SKM-1 (cell line): ENCODE results near the gene CSTB.

Experiments
- DNase-seq: peaks from one replicate; lab custom pipeline; 2025; ENCODE audit not compliant: unreplicated experiment; lab: John Stamatoyannopoulos, UW

CSTB gene

DNA sequence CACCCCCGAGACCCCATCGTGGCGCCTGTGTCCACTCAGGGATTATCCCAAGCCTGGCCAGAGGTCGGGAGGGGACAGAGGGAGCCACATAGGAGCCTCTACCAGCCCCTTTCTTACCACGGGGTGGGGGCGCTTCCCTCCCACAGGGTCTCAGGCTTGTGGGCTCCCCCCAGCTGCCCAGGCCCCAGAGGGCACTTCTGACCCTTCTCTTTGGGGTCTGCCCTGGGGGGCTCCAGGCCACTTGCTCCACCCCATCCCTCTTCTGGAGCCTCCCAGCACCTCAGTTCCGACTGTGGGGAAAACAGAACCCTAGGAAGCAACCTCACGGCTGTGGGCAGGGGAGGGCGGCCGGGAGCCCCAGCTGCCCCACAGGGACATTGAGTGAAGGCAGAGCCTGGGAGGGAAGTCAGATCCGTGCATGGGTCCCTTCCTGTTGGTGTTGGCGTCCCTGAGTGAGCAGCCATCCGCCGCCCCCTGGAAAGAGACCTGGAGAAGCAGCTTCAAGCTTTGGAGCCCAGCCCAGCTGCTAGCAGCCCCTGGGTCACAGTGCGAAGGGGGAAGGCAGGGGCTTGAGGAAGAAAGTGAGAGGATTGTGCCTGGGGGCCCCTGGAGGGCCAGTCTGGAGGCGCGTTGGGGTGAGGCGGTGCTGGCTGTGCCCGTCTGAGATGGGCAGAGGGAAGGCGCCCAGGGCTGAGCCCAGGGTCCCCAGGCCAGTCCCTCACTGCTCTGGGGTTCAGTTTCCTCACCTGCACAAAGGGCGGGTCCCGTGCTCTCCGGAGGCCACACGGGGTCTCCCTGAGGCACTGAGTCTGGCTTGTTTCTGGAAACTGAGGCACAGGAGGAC, 35.4 kb upstream of the CSTB start:
- no peak for DNase-seq

DNA sequence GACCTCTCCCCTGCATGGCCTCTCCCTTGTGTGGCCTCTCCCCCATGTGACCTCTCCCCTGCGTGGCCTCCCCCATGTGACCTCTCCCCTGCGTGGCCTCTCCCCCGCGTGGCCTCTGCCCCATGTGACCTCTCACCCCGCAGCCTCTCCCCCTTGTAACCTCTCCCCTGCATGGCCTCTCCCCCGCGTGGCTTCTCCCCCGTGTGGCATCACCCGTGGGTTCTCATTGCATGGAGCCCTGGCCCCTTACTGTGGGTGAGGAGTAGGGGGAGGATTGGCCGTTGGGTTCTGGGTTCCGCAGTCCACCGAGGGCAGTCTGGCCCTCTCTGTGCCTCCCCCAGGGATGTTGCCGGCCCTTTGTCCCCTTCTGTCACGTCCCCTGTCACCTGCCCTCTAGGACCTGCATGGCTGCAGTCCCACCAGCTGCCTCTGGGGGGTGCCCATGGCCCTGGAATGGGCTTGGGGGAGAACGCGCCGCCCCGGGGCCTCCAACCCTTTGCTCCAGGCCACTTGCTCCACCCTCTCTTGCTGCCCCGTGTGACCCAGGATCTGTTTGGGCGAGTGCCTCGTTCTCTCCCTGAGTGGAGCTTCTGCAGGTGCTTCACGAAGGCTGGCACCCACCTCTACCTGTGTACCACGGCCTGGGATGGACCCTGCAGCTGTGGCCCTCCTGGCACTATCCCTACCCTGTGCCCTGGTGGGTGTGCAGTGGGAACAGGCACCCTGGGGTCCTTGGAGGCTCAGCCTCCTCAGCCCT, 34.6 kb upstream of the CSTB start:
- DNase-seq, result peak; percentile 50

DNA sequence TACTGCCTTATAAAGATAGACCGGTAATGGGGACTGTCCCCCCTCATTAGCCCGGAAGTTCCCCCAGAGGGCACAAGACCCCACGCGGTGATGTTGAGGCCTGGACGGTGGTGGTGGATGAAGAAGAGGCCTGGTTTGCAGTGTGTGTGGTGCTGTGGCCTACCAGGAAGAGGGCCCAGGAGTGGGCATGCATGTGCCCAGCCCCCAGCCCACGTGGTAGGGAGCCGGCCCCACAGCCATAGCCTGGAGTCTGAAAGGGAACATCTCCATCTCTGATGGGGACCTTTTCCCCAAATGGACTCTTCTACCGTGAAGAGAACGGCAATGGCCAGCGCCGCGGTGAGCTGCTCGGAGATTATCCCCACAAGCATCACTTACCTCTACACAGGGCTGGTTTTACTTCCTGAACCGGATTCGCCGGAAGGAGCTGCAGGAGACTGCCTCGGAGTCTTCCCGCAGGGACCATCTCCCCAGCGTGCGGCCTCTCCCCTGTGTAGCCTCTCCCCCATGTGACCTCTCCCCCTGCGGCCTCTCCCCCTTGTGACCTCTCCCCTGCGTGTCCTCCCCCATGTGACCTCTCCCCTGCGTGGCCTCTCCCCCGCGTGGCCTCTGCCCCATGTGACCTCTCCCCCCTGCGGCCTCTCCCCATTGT, 33.9 kb upstream of the CSTB start:
- no peak for DNase-seq

DNA sequence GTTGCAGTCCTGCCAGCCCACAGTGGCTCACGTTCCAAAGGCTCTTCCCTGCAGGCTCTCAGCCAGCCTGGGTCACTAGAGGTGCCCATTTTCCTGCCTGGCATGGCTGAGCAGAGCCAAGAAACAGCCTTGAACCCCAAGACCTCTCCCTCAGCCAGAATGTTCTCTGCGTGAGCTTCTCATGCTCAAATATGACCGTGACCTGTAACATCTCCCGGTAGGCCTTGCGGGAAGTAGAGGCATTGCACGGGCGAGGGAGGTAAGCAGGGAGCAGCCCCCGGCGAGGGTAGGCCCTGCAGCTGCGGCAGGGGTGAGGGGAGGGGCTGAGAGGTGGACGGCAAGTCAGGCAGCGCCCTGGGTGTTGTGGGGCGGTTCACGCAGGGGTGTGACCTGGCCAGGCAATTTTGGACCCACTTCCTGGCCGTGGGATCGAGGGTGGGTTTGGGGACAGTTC, 33.3 kb upstream of the CSTB start:
- no peak for DNase-seq

DNA sequence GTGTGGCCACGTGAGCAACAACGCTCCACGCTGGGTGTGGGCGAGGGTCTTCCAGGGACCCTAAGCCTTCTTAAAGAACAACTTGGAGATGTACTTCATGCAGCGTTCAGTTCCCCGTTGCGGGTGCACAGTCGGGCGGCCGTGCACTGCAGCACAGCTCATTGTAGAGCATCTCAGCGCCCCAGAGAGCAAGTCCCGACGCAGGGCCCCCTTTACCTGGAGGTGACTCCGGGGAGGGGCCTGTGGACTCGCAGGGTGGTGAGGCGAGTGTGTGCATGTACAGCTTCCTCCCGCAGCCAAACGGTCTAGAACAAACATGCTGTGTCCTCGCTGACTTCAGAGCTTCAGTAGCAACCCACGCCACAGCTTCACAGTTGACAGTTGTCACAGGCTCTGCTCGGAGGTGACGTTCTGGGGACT, 32.7 kb upstream of the CSTB start:
- DNase-seq, result no peak

DNA sequence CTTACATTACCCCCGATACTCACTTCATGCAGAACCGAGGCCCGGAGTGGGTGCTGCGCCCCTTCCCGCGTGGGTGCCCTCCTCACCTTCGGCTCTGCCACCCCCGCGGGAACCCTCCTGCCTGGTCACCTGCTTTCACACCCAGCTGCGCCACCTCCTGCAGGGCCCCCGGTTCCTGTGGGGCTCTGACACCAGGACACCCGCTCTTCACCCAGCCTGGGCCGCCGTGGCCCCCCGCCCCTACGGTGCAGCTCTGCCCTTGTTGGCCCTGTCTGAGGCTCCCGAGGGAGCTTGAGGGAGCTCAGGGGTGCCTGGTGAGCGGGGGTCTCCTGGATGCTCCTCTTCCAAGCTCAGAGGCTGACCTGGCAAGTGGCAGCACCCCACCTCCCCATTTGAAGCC, 32.3 kb upstream of the CSTB start:
- DNase-seq, result no peak

DNA sequence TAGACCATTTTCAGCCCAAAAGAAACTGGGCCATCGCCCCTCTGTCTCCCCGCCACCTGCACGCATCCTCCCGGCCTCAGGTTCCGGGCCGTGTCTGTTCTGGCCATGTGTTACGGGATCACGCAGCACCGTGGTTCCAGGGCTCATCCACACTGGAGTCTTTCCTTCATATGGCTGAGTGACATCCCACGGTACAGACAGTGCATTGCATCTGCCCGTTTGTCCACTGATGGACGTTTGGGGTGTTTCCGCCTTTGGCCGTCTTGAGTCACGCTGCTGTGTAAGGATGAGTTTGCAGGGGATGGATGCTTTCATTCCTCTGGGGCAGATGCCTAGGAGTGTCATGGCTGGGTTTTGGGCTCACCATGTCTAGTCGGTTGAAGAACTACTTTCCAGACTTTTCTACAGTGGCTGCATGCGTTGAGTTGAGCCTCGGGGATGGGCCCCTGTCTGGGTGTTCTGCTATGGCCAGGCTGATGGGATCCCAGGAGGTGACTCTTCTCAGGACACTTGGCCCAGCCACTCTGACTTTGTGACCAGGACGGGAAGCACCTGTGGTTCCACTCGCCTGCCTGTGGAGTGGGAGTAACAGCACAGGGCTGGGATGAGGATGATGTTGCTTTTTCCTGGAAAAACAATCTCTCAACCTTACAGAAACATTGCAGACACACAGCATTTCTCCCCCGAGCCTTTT, 30.1 kb upstream of the CSTB start:
- no peak for DNase-seq

DNA sequence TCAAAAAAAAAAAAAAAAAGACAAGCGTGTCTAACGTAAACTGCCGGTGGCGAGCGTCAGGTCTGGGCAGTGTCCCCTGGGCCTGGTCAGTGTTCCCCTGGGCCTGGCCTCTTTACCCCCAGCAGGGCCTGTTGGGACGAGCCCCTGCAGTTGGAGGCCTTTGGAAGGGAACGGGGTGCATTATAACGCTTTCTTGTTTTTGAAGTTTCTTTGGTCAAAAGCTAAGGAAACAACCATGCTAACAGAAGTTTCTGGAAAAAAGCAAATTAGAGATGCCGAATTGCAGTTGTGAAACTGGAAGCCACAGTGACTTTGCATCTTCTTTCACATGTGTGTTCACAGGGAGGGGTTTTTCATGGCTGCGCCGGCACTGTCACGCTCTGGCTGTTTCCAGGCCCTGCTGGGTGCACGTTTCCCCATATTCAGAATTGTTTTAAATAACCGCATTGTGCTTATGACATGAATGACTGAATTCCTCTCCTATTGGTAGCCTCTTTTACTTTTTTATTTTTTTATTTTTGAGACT, 29.2 kb upstream of the CSTB start:
- no peak for DNase-seq

DNA sequence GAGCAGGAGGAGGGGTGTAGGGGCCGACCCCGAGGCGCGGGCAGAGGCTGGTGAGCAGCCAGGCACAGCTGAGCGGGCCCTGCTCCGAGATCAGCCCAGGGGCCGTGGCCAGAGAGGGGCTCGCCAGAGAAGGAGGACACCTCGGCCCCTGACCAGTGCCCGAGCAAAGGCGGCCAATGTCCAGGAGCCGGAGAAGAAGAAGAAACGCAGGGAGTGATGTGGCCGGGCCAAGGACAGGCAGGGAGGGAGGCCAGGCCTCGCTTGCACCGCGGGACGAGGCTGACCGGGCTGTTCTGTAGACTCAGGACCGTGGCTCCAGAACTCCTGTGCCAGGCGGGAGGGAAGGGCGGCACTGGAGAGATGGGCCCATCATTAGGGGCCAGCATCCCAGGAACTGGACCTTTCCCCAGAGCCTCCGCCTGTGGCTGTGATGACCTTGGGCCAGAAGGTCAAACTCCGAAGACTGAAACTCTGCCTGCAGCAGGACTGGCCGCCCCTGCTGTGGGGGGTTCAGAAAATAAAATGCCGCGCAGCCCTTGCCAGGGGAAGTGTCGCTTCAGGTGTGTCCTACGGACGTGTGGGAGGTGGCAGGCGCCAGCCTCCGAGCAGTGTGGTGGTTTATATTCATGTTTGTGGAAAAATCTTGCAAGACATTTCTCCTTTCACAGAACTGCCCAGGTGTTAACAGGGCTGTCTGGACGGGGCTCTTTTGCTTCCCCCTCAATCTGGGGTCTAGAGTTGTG, 27.6 kb upstream of the CSTB start:
- no peak for DNase-seq

DNA sequence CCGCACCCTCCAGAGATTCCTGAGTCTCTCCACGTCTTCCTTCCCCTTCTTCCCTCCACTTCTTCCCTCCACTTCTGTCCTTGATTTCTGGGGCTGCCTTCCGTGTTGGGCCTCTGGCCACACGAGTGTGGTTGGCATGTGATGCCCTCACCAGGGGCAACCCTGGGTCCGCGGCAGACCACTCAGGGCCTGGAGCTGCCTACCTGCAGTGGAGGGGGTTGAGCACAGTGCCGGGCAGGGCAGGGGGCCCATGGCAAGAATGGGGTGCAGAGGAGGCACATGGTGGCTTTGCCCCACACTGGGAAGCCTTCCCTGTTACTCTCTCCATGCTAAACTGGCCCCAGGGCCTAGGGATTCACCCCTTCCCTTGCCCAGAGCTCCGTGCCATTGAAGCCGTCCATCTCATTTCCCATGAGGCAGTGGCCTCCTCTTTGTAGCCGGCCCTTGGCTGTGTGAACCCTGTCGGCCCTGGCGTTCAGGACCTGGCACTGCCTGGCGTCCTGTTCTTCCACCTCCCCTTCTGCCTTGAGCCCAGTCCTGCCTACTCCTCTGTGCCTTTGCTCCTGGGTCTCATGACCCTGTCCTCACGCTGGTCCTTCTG, 26.7 kb upstream of the CSTB start:
- DNase-seq, result no peak

DNA sequence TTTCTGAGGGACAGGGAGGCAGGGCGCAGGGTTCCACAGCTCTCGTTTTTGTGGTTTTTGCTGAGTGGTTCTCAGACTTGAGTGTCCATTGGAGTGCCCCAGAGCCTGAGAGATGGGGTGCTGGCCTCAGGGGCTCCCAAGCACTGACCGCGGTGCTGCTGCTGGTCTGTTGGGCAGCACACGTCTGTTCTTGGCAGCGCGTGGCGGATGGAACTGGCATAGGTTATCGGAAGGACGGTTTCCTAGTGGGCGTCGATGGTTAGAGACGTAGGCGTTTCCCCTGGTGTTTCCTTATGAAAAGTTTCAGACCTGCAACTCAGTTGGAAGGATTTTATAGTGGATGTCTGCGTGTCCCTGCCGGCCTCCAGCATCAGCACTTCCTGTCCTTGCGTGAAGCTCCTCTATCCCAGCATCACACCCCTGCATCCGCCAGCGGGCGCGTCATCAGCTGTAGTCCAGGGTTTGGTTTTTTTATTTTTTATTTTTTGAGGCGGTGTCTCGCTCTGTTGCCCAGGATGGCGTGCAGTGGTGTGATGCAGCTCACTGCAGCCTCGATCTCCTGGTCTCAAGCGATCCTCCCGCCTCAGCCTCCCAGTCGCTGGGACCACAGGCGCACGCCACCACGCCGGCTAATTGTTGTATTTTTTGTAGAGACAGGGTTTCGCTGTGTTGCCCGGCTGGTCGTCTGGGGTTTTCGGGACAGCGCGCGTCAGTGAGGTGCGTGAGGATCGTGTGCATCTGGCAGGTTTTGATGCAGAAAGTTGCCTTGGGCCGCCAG, 25.1 kb upstream of the CSTB start:
- no peak for DNase-seq

DNA sequence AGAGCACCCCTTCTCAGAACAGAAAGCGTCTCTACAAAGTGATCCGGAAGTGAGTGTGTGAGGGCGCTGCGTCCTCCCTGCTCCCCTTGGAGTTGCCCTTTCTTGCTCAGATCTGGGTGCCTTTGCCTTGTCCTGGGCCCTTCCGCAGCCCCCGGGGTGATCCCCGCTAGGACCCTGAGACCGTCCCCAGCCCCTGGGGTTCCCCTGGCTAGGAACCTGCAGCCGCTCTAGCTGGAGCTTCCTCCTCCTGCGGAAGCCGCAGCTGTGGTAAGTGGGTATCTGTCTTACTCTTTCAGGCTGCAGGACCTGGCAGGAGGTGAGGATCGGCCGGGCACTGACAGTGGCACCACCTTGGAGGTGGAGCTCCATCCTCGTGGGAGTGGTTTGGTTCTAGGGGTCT, 24.5 kb upstream of the CSTB start:
- no peak for DNase-seq

DNA sequence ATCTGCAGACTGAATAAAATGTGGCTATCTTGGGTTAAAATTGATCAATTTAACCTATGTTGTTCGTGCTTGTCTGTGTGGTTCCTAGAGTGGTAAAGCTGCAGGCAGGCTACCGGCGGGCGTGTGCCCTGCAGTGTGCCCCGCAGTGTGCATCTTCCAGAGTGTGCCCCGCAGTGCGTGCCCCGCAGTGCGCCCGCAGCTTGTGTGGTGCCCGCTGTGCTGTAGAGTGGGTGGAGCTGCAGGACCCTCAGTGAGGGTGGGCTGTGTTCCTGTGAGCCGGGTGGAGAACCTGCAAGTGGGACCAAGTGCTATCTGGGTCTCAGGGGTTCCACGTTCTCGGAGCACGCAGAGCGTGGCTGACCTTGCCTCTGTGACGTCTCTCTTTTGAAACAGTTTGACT, 24.0 kb upstream of the CSTB start:
- no peak for DNase-seq

DNA sequence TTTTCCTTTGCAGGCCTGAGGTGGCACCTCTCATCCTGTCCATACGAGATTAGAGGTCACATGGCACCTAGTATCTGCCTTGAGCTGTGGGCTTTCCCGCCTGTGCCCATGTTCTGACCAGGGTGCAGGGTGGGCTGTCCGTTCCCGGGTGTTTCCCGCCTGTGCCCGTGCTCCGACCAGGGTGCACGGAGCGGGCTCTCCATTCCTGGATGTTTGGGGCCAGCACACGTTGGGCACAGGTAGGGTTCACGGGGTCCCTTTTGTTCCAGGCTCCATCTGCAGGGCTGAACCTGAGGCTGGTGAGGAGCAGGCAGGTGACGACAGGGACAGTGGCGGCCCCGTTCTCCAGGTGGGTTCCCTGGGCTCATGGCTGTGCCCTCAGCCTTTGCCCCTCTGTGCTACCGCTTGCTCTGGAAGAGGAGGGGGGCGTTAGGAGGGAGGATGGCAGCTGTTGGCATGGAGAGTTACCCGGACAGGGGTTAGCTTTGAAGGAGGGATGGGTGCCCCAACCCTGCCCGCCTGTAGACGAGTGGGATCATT, 23.3 kb upstream of the CSTB start:
- no peak for DNase-seq

DNA sequence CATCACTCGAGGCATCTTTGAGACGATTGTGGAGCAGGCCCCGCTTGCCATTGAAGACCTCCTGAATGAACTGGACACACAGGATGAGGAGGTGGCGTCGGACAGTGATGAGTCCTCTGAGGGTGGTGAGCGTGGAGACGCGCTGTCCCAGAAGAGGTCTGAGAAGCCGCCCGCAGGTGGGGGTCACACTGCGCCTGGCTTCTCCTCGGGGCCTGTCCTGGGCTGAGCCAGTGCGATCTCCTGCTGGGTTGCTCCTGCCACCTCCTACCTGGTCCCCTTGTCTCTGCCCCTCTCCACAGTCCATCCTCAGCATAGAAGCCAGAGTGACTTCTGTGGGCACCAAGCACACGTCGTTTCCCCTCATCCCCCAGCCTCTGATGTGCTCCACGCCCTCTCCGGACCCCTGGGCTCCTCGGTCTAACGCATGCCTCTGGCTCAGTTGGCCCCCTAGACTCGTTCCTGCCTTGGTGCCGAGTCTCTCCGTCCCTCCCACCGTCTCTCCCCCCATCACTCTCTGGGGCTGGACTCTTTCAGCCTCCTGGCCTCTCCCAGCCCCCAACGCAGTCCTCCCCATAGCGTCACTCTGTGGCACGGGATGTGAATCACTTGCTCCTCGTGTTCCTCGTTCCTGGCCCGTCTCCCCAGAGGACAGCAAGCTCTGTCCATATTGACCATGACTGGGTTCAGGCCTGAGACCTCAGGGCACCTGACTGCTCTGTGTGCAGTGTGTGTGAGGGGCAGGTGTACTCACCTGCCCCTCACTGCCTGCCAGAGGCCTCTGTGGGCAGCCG, 22.0 kb upstream of the CSTB start:
- no peak for DNase-seq

DNA sequence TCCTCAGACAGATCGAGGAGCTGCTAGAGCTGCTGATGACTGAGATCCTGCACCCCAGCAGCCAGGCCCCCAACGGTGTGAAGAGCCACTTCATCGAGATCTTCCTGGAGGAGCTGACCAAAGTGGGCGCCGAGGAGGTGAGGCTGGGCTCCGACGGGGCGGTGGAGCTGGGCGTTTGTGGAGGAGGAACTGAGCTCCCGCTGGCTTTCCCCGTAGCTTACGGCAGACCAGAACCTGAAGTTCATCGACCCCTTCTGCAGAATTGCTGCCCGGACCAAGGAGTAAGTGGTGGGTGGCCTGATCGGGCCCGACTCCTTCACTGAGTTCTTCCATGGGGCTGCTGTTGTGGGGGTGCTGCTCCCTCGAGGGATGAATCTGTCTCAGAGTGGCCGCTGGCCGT, 21.3 kb upstream of the CSTB start:
- DNase-seq, result no peak

DNA sequence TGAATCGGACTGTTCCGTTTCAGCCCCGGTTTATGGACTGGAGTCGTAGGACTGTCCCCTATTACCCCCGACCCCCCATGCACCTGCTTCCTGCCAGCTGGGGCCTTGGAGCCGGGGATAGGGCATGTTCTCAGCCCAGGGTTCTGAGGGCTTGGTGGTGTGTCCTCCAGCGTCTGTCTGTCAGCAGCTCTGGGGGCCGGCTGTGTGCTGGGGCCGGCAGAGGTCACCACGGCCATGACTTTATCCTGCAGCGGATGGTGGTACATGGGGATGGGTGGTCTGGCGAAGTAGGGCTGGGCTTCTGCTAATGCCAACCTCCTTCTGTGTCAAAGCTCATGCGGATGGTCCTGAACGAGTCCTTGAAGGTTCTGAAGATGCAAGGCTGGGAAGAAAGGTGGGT, 18.7 kb upstream of the CSTB start:
- DNase-seq, result no peak

DNA sequence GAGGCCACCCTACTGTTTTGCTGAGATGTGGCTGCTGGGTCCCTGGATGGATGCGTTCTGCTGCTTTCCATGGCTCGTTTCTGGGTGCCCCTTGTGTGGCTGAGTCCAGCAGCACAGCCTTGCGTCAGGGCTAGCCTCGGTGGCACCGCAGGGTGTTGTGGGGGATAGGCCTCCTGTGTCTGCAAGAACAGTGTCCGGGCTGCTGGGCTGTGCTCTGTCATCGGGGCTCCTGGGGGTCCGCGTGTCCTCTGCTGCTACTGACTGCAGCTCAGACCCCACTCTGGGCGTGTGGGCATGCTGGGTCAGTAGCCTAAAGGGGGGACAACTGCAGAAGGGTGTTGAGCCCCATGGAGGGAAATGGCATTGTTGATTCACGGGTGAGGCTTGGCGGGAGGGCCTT, 18.2 kb upstream of the CSTB start:
- no peak for DNase-seq
